Nephron (organoid): Measurements from ENCODE around the gene IL37.

Source experiments
- H3K27ac Mint-ChIP-seq, 3 experiments: 2 replicates each; pipeline ENCODE4 v1.8.0; 2020; ENCODE audit warnings: mixed read lengths in 3 of 3, mild to moderate bottlenecking in 2 of 3, moderate library complexity in 1 of 3
- H3K27me3 Mint-ChIP-seq: 2 replicates; pipeline ENCODE4 v1.8.0; 2021; ENCODE audit warnings: low read depth, mild to moderate bottlenecking, moderate library complexity, mixed read lengths
- H3K36me3 Mint-ChIP-seq: 2 replicates; pipeline ENCODE4 v1.8.0; 2020; ENCODE audit warnings: low read depth, mixed read lengths
- H3K4me1 Mint-ChIP-seq: 2 replicates; pipeline ENCODE4 v1.8.0; 2020; ENCODE audit warnings: mixed read lengths
- H3K4me3 Mint-ChIP-seq, 3 experiments: 2 replicates each; pipeline ENCODE4 v1.8.0; 2020; ENCODE audit warnings: mild to moderate bottlenecking in 3 of 3, mixed read lengths in 3 of 3, moderate library complexity in 2 of 3
- H3K9me3 Mint-ChIP-seq: 2 replicates; pipeline ENCODE4 v1.8.0; 2020; ENCODE audit warnings: mixed read lengths
- CTCF ChIP-seq, 3 experiments: fragments of 200-600 bp; sonication (generic); IDR thresholded peaks; one replicate each; pipeline ENCODE4 v1.5.0; 2021; ENCODE audit warnings: antibody characterized with exemption in 3 of 3; ENCODE audit not compliant: unreplicated experiment in 3 of 3

The IL37 gene

GRCh38 chr2:112880091-112880531 lies 30.9 kb upstream of the IL37 start:
- TF ChIP-seq CTCF (IDR thresholded peaks at IDR 0.05; ENCODE audit: unreplicated experiment in 3 of 3), result no peak
- H3K27ac Mint-ChIP-seq, result no peak overlapping the region
- no peak overlapping the region for H3K4me3 Mint-ChIP-seq
- H3K9me3 Mint-ChIP-seq, result no peaks in the 10 kb centered on the region
- H3K27me3 Mint-ChIP-seq, result peaks cover 15% of the 10 kb centered on the region
- H3K4me1 Mint-ChIP-seq, result no peaks in the 10 kb centered on the region
- no peaks in the 10 kb centered on the region for H3K36me3 Mint-ChIP-seq

- H3K27me3 Mint-ChIP-seq, result peaks cover 15% of the 10 kb centered on the region
- H3K9me3 Mint-ChIP-seq, result no peaks in the 10 kb centered on the region
- no peak overlapping the region for H3K4me3 Mint-ChIP-seq
- no peak for TF ChIP-seq CTCF (IDR thresholded peaks at IDR 0.05; ENCODE audit: unreplicated experiment in 3 of 3)
- H3K27ac Mint-ChIP-seq, result no peak overlapping the region
- no peaks in the 10 kb centered on the region for H3K4me1 Mint-ChIP-seq
- H3K36me3 Mint-ChIP-seq, result no peaks in the 10 kb centered on the region
Observed at GRCh38 chr2:112880696-112881095, 30.3 kb upstream of the IL37 start.

GRCh38 chr2:112881217-112881985 lies 29.6 kb upstream of the IL37 start:
- no peak overlapping the region for H3K4me3 Mint-ChIP-seq
- no peak overlapping the region for H3K27ac Mint-ChIP-seq
- no peaks in the 10 kb centered on the region for H3K4me1 Mint-ChIP-seq
- H3K9me3 Mint-ChIP-seq, result no peaks in the 10 kb centered on the region
- H3K27me3 Mint-ChIP-seq, result peaks cover 15% of the 10 kb centered on the region
- H3K36me3 Mint-ChIP-seq, result no peaks in the 10 kb centered on the region
- TF ChIP-seq CTCF (IDR thresholded peaks at IDR 0.05; ENCODE audit: unreplicated experiment in 3 of 3), result no peak

- H3K27me3 Mint-ChIP-seq, result peaks cover 7% of the 10 kb centered on the region
- H3K4me3 Mint-ChIP-seq, result no peak overlapping the region
- no peaks in the 10 kb centered on the region for H3K36me3 Mint-ChIP-seq
- no peaks in the 10 kb centered on the region for H3K4me1 Mint-ChIP-seq
- no peak for TF ChIP-seq CTCF (IDR thresholded peaks at IDR 0.05; ENCODE audit: unreplicated experiment in 3 of 3)
- no peak overlapping the region for H3K27ac Mint-ChIP-seq
- no peaks in the 10 kb centered on the region for H3K9me3 Mint-ChIP-seq
Observed at GRCh38 chr2:112883669-112884068, 27.3 kb upstream of the IL37 start.

GRCh38 chr2:112884869-112885505 lies 26.0 kb upstream of the IL37 start:
- TF ChIP-seq CTCF (IDR thresholded peaks at IDR 0.05; ENCODE audit: unreplicated experiment in 3 of 3), result peak; percentile 27 to 49 (median 28)
- no peaks in the 10 kb centered on the region for H3K9me3 Mint-ChIP-seq
- H3K36me3 Mint-ChIP-seq, result no peaks in the 10 kb centered on the region
- H3K27me3 Mint-ChIP-seq, result no peaks in the 10 kb centered on the region
- no peaks in the 10 kb centered on the region for H3K4me1 Mint-ChIP-seq
- no peak overlapping the region for H3K27ac Mint-ChIP-seq
- no peak overlapping the region for H3K4me3 Mint-ChIP-seq
